HG02763 (cell line): ENCODE data around the gene MRPL32.

Source experiments
- ATAC-seq: cut with Tn5 transposase; IDR thresholded peaks from one replicate; pipeline ENCODE4 v1.9.1; 2021; ENCODE audit warnings: mild to moderate bottlenecking, moderate library complexity; ENCODE audit not compliant: unreplicated experiment

The MRPL32 gene

DNA sequence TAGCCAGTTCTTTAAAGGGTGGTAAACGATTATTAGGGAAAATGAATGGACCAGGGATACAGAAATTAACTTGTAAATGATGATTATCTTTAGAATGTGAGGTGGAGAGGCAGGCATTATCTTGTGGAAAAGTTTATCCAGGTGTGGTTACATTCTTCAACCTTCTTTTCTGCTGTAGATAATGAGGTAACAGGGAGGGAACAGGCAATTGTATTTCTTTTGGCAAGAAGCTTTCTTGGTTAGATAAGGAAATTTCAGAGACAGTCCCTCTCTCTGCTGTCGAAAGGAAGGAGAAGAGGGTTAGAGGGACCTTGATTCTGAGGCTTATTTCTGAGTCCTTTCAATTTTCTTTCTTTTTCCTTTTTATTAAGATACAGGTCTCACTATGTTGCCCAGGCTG, 32.1 kb downstream of the MRPL32 start:
- no peak for ATAC-seq

DNA sequence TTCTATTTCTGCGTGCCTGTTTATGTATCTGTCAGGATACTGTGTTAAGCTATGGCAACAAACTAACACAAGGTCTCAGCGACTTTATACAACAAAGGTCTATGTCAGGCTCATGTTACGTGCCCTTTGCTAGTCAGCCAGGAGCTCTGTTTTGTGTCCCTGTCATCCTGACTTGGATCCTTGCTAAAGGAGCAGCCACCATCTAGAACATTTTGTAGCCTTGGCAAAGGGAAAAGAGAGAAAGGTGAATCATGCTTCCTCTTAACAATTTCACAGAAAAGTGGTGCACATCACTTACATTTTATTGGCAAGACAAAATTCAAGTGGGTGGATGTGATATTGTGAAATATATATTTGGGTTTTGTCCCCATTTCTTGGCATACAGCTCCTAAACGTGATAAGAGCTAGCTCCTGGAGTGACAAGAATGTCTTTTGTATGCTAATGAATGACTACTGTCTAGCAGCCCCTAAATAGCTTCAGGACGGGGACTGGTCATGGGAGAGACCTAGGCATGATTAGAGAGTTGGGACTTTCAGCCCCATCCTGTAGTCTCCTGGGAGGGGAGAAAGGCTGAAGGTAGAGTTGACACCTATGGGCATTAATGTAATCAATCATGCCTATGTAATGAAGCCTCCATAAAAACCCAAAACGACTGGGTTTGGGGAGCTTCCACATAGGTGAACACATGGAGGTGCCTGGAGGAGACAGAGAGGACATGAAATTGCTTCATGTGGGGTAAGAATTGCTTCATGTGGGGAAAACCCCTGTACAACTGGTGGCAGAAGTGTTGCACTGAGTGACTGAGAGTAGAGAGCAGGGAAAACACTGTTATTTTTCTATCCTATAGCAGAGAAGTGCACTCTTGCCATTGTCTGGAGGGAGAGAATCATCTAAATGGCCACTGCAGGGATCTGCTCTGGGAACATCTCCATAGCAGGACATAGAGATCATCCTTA, 33.0 kb downstream of the MRPL32 start:
- ATAC-seq, result no peak

DNA sequence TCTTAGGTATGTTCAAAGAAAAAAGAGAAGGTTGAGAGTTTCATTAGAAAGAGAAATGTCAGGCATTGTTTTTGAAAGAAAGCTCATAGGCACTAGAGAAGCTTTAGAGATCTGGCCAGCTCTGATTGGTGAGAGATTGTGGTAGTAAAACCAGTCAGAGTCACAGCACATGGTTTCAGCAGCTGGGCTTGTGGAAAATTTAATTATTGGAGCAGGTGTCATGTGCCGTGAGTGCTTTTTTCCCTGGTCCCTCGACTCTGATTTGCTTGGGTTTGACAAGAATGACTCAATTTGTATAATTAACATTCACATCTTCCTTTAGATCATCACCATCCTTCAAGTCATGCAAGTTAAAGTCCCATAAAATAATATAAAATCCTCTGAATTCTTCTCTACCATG, 35.2 kb downstream of the MRPL32 start:
- ATAC-seq, result no peak

DNA sequence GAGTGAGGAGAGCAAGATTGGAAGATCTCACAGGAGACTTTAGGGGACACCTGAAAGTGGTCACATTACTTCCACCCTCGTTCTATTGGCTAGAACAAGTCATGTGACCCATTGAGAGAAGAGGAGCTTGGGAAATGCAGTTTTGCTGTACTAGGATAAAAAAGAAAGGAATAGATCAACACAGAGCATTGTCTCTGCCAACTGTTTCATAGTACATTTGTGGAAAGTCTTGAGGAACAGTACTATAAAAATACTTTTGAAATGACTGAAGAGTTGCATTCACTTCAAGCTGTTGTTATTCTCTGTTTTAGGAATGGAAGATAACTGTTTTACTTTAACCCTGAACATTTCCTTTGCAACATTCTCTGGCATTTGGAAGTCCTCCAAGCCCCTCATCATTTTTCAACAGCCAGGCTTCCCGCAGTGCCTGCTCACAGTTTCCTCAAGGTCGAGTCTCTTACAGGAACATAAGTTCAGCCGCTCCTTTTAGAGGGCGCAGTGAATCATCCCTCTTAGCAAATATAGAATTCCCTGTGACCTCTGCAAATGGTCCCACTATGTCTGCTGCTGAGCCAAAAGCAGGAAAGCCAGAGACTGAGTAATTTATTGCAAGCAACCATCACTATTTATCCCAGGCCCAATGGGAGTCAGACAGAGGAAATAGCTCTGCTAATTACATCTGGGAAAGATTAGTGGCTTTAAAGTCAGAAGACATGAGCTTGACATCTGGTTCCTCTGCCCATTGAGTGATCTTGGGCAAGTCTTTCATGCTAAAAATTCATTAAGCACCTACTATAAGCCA, 40.7 kb downstream of the MRPL32 start:
- ATAC-seq, result no peak

DNA sequence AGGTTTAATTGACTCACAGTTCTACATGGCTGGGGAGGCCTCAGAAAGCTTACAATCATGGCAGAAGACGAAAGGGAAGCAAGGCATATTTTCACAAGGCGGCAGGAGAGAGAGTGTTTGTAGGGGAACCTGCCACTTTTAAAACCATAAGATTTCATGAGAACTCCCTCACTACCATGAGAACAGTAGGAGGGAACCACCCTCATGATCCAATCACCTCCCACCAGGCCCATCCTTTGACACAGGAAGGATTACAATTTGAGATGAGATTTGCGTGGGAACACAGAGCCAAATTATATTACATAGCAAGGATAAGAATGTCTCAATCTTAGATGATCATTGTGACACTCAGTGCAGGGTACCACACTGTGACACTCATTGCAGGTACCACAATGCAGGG, 44.2 kb downstream of the MRPL32 start:
- no peak for ATAC-seq

DNA sequence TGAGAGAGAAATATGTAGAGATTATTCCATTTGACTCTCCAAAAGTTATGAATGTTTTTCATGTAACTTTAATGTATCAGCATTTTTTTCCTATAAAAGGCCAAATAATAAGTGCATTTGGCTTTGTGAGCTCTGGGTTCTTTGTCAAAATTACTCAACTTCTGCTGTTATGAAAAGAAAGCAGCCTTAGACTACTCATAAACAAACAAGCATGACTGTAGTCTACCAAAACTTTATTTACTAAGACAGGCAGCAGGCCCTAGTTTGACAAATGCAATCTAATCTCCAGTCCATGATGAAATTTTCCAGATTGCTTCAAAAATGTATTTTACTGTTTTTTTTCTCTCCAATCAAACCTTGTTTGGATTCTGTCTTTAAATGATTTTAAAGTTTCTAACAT, 46.3 kb downstream of the MRPL32 start:
- ATAC-seq, result no peak

DNA sequence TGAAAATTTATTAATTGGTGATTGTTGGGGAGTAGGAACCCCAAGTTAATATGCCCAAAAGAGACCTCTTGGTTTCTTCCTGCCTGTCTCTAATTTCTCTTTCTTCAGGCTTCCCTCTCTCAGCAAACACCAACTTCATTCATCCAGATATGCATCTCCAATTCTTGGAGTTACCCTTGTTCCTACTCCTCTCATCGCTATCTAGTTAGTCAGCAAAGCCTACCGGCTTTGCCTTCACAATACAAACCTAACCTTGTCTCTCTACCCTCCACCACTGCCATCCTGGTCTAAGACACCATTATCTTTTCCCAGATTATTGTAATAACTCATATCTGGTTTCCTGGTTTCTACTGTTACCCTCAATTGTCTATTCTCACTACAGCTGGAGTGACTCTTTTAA, 47.9 kb downstream of the MRPL32 start:
- ATAC-seq, result no peak

DNA sequence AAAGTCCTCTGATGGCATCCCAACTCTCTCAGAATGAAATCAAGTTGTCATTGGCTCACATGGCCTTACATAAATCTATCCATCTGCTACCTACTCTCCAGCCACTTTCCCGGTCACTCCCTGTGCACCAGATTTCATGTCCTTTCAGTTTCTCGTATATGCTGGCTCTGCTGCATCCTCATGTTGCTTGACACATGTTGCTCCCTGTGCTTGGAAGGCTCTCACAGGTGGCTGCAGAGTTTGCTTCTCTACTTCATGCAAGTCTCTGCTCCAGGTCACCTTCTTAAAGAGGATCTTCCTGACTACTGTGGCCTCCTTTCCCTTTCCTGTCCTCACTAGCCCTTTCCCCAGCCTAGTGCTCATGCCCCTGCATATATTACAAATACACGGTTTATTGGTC, 48.3 kb downstream of the MRPL32 start:
- no peak for ATAC-seq

DNA sequence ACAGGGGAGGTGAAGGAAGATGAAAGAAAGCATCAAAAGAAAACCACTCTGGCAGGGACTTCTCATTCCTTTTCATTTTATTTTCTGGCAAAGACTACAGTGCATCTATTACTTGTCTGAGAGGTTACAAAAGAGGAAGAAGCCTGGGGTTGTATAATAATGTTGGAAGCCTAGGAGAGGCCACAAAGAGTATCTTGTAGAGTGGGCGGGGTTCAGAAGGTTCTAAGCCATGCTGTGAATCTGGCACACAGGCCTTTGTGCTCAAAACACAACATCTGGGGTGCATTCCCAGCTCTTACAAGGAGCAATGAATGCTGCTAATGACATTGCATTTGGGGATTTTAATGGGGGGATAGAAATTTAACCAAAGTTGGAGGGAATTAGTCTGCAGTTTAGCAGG, 49.4 kb downstream of the MRPL32 start:
- no peak for ATAC-seq

DNA sequence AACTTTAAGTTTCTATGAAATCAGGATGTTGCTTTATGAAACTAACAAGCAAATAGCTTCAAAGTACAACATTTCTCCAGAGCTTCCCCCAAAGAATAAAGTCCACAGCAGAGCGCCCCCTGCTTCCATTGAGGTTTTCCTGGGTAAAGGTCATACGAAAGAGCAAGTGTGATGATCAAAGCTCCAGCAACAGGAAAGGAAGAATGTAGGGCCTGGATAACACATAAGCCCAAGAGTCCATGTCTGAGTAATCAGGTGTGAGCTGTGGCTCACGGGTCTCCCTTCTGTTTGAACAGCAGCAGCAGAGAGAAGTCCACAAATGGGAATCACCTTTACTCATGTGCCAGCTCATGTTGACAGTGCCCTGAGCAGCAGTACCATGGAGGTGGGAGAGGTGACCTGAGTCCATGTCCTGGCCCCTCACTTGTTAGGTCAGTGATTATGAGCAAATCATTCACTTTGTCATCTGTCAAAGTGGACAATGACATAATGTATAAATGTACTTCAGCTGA, 50.5 kb downstream of the MRPL32 start:
- ATAC-seq, result no peak

DNA sequence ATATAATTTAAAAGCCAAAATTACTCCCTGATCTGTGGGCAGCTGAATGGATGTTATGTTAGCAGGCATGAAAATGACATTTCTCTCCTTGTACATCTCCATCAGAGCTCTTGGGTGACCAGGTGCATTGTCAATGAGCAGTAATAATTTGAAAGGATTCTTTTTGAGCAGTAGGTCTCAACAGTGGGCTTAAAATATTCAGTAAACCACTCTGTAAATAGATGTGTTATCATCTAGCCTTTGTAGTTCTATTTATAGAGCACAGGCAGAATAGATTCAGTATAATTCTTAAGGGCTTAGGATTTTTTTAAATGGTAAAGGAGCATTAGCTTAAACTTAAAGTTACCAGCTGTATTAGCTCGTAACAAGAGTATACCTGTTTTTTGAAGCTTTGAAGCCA, 52.0 kb downstream of the MRPL32 start:
- ATAC-seq, result no peak

DNA sequence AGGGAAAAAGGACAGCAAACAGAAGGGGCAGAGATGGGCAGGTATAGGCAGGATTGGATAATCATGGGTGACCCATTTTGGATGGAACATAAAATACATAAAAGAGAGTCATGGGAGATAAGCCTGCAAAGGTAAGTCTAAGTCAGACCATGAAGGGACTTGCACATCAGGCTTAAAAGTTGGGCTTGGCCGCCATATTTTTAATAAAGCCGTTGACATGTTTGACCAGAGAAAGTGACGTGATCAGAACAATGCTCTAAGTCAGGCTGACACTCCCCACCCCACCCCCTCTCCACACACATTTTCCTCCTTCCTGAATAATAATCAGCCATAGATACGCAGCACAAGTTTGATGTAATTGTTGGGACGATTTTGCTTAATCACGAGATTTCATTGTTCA, 54.0 kb downstream of the MRPL32 start:
- no peak for ATAC-seq

DNA sequence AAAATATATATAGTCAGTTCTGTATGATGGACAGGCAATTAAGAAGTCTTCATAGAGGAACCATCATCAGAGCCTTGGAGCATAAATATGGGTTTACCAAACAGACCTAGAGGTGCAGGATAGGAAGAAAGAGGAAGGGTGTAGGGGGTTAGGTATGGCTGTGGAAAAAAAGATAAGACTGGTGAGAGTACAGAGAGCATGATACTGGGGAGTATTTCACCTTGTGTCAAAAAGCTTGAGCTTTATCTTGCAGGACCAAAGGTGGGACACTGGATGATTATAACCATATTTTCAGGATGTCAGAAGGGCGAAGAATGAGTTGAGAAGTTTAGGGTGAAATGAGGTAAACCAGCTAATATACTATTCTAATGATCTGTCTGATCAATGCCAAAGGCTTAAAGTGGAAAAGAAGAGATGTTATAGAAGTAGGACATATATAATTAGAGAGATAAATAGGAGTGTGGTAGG, 54.6 kb downstream of the MRPL32 start:
- ATAC-seq, result no peak
